GM13976 (cell line): ENCODE data around the gene CLEC16A.
A peak's percentile ranks its signal among the peaks of the same experiment; 100 is the strongest.

Experiments used
- DNase-seq: peaks from one replicate; pipeline ENCODE4 v3.0.0; 2012; ENCODE audit warnings: low spot score
- in situ Hi-C: fragments of 300-500 bp; cut with MboI; formaldehyde crosslinking; loops from one replicate; pipeline ENCODE4 v1.12.0; 2022; ENCODE audit warnings: low sequenced_read_pairs, mixed read lengths, inconsistent platforms; ENCODE audit not compliant: unreplicated experiment
- TF ChIP-seq, protein P1 (sequence below): IDR thresholded peaks from 2 replicates; pipeline ENCODE4 v1.5.1; 2012; ENCODE audit warnings: borderline replicate concordance, mild to moderate bottlenecking; ENCODE audit not compliant: insufficient read depth; ENCODE audit errors: extremely low read depth, missing control alignments, control extremely low read depth

Gene CLEC16A

GRCh38 chr16:11091021-11091785, 146.8 kb downstream of the CLEC16A start:
- TF ChIP-seq, protein P1, sequence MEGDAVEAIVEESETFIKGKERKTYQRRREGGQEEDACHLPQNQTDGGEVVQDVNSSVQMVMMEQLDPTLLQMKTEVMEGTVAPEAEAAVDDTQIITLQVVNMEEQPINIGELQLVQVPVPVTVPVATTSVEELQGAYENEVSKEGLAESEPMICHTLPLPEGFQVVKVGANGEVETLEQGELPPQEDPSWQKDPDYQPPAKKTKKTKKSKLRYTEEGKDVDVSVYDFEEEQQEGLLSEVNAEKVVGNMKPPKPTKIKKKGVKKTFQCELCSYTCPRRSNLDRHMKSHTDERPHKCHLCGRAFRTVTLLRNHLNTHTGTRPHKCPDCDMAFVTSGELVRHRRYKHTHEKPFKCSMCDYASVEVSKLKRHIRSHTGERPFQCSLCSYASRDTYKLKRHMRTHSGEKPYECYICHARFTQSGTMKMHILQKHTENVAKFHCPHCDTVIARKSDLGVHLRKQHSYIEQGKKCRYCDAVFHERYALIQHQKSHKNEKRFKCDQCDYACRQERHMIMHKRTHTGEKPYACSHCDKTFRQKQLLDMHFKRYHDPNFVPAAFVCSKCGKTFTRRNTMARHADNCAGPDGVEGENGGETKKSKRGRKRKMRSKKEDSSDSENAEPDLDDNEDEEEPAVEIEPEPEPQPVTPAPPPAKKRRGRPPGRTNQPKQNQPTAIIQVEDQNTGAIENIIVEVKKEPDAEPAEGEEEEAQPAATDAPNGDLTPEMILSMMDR, result no peak
- in situ Hi-C loops, result no loop called here
- no peak for DNase-seq

DNA sequence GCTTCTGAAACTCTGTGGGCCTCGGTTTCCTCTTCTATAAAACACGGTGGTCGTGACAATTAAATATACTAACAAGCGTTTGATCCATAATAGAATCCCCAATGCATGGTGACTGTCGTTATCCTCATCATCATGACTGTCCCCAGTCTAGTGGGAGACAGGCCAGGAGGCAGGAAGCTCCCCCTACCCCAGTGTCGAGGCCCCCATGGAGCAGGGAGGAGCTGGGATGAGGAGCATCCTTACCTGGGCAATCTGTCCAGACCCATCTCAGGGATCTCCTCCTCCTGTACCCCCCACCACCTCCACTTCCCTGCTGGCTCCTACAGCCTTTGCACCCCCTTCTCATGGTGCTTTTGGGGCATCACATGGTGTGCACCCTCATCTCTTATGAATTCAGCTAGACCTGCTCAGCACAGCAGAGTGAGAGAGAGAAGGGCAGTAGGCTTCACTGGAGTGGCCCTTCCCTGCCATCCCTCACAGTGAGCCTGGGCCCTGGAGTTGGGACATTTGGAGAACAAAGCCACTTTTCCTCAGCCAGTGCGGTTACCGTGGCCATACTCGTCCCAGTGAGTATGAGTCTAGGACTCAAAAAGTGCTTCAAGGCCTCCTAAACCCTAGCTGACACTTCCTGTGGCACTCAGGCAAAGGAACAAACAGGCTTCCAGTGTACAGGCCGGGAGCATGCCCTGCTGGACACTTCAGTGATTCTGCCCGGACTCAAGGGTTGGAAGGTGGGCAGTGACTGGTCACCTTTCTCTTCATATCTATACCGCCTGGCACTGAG, 148.6 kb downstream of the CLEC16A start:
- TF ChIP-seq, protein P1, result no peak
- in situ Hi-C loops, result no loop called here
- DNase-seq, result no peak

GRCh38 chr16:11093572-11094074, 149.3 kb downstream of the CLEC16A start:
- TF ChIP-seq, protein P1, result no peak
- in situ Hi-C loops, result no loop called here
- DNase-seq, result no peak

GRCh38 chr16:11094075-11094856, 149.9 kb downstream of the CLEC16A start:
- TF ChIP-seq, protein P1, result no peak
- peak; percentile 79 for DNase-seq
- in situ Hi-C loops, result no loop called here

DNA sequence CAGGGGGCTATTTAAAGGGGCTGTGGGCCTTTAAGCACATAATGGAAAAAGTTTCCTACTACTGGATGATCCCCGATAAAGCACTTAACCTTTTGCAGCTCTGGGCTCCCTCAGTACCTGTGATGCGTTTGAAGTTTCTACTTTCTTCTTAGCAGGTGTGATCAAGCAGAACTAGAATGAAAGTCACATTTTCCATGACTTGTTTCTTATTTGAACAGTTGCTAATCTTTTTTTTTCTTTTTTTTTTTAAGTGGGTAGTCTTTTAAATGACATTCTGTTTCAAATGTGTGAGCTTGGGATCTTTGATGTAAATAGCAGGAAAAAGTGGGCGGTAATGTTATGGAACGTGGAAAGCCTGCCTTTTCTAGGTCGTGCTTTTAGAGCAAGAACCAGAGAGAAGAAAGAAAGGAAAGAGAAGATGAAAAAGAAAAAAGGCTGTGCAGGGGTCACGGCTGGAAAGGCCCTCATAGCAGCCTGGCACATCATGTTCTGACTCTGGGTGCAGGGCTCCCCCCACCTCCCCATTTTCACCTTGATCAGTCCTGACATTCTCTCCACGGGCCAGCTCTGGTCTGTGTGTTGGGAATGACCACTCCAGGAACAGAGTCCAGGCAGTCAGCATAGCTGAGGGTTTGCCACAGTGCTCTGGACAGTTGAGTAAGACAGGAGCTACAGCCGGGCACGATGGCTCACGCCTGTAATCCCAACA, 150.6 kb downstream of the CLEC16A start:
- TF ChIP-seq, protein P1, result no peak
- in situ Hi-C loops, result no loop called here
- peak; percentile 66 for DNase-seq

DNA sequence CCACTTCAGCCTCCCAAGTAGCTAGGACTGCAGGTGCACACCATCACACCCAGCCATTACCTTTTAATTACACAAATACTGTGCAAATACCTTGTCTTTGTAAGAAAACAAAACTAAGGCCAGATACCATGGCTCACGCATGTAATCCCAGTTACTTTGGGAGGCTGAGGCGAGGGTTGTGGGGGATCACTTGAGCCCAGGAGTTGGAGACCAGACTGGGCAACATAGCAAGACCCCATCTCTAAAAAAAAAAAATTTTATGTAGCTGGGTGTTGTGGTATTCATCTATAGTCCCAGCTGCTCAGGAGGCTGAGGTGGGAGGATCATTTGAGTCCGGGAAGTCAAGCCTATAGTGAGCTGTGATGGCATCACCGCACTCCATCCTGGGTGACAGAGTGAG, 151.6 kb downstream of the CLEC16A start:
- in situ Hi-C loops, result no loop called here
- TF ChIP-seq, protein P1, result no peak
- no peak for DNase-seq
